GM12878 (cell line): ENCODE measurements around the gene DAGLA. TPM values are rescaled to one million over a fixed set of nuclear protein-coding genes. Genes with fewer than 3 reads are reported as not detected.

Experiments used
- ATAC-seq: fragments of 200-7000 bp; cut with Tn5 transposase; 3 replicates; pipeline ENCODE4 v1.9.1; 2020; ENCODE audit warnings: mild to moderate bottlenecking, moderate library complexity
- BruUV-seq: library from RNA; stranded (reverse); fragments of 400-500 nt; replicated peaks from 2 replicates; lab custom pipeline; 2021; lab: Mats Ljungman, UMichigan
- CTCF ChIA-PET: fragments of 300-600 bp; sonication (Branson Sonifier 250); formaldehyde crosslinking; extraction: SDS; loops from one replicate; lab custom pipeline; 2021; ENCODE audit warnings: inconsistent platforms; lab: Yijun Ruan, JAX
- POLR2A ChIA-PET: fragments of 350-600 bp; formaldehyde crosslinking; extraction: SDS; loops from one replicate; lab custom pipeline; 2021; ENCODE audit warnings: inconsistent platforms; lab: Charles Lee
- RAD21 ChIA-PET: fragments of 300-600 bp; sonication (Branson Sonifier 250); formaldehyde crosslinking; loops from one replicate; lab custom pipeline; 2023; ENCODE audit warnings: antibody characterized with exemption; ENCODE audit not compliant: unreplicated experiment; lab: Charles Lee
- SMC1A ChIA-PET: fragments of 300-600 bp; sonication (Branson Sonifier 250); formaldehyde crosslinking; loops from one replicate; lab custom pipeline; 2023; ENCODE audit not compliant: unreplicated experiment, uncharacterized antibody; lab: Charles Lee
- DNase-seq: peaks from one replicate; pipeline ENCODE4 v3.0.0-alpha.2; 2011; ENCODE audit warnings: low read depth, low spot score
- FAIRE-seq: peaks from 3 replicates; lab custom pipeline; 2011; peaks lifted over from hg19 to GRCh38; lab: Jason Lieb, UNC
- H2AFZ ChIP-seq: 2 replicates; pipeline ENCODE4 v1.6.0; 2011; ENCODE audit warnings: low read depth, low read length, control low read depth; ENCODE audit not compliant: control insufficient read depth
- H3K27ac ChIP-seq: 2 replicates; pipeline ENCODE4 v1.5.1; 2011; ENCODE audit warnings: control low read depth; ENCODE audit not compliant: control insufficient read depth, insufficient read depth
- H3K27me3 ChIP-seq, 2 experiments: replicated peaks in 1 of 2; 2 replicates each; pipeline versions ENCODE4 v1.6.0 to v1.6.1; 2011; ENCODE audit warnings: low read length in 1 of 2; ENCODE audit not compliant: control insufficient read depth in 2 of 2, insufficient read depth in 2 of 2
- H3K36me3 ChIP-seq, 2 experiments: 2 replicates each; pipeline ENCODE4 v1.5.1; 2011; ENCODE audit warnings: low read length in 1 of 2; ENCODE audit not compliant: control insufficient read depth in 2 of 2, insufficient read depth in 2 of 2
- H3K4me1 ChIP-seq: 2 replicates; pipeline ENCODE4 v1.6.1; 2011; ENCODE audit warnings: mild to moderate bottlenecking, low read length, moderate library complexity, mixed read lengths; ENCODE audit not compliant: control insufficient read depth, insufficient read depth
- H3K4me2 ChIP-seq: 2 replicates; pipeline ENCODE4 v1.6.0; 2011; ENCODE audit warnings: control low read depth; ENCODE audit not compliant: control insufficient read depth, insufficient read depth
- H3K4me3 ChIP-seq: fragments of 200-600 bp; sonication (generic); 2 replicates; pipeline ENCODE4 v1.5.1; 2016
- H3K79me2 ChIP-seq: 2 replicates; pipeline ENCODE4 v1.6.0; 2011; ENCODE audit warnings: low read length; ENCODE audit not compliant: control insufficient read depth, insufficient read depth
- H3K9ac ChIP-seq: 2 replicates; pipeline ENCODE4 v1.8.0; 2011; ENCODE audit warnings: low read length, control low read depth, mixed read lengths; ENCODE audit not compliant: control insufficient read depth, insufficient read depth
- H3K9me3 ChIP-seq: replicated peaks from 3 replicates; pipeline ENCODE4 v1.5.1; 2011; ENCODE audit warnings: mild to moderate bottlenecking, low read length; ENCODE audit not compliant: control insufficient read depth, insufficient read depth
- H4K20me1 ChIP-seq: 2 replicates; pipeline ENCODE4 v1.6.0; 2011; ENCODE audit not compliant: control insufficient read depth, insufficient read depth
- BRCA1 ChIP-seq: IDR thresholded peaks from 2 replicates; pipeline ENCODE4 v1.6.1; 2011; ENCODE audit warnings: low read depth, low read length, improper control_type of control experiment
- CREM ChIP-seq: IDR thresholded peaks from 2 replicates; pipeline ENCODE4 v1.6.1; 2014; ENCODE audit warnings: antibody characterized with exemption, low read depth
- ETV6 ChIP-seq, 2 experiments: fragments of 450-650 bp in 1 of 2; IDR thresholded peaks in 1 of 2; conservative IDR thresholded peaks in 1 of 2; 2 replicates each; pipeline ENCODE4 v1.6.1; 2014; ENCODE audit warnings: antibody characterized with exemption in 1 of 2, borderline replicate concordance in 1 of 2, low read depth in 1 of 2, mild to moderate bottlenecking in 1 of 2, moderate library complexity in 1 of 2
- FOS ChIP-seq: IDR thresholded peaks from 3 replicates; pipeline ENCODE4 v1.6.1; 2011; ENCODE audit warnings: borderline replicate concordance; ENCODE audit not compliant: insufficient read length; ENCODE audit errors: extremely low read depth
- IRF4 ChIP-seq: IDR thresholded peaks from 2 replicates; pipeline ENCODE4 v1.6.1; 2011; ENCODE audit warnings: low read depth, low read length
- MTA2 ChIP-seq: fragments of 450-650 bp; IDR thresholded peaks from 2 replicates; pipeline ENCODE4 v1.6.1; 2016; ENCODE audit warnings: low read depth, mild to moderate bottlenecking, moderate library complexity
- NR2C2 ChIP-seq: IDR thresholded peaks from 2 replicates; pipeline ENCODE4 v1.6.1; 2011; ENCODE audit warnings: borderline replicate concordance, low read depth; ENCODE audit not compliant: control insufficient read depth, insufficient read length
- POU2F2 ChIP-seq: IDR thresholded peaks from 3 replicates; pipeline ENCODE4 v1.6.1; 2011; ENCODE audit warnings: low read depth, mild to moderate bottlenecking, low read length, borderline replicate concordance
- RBBP5 ChIP-seq: fragments of 200-600 bp; sonication (generic); conservative IDR thresholded peaks from 2 replicates; pipeline ENCODE4 v1.6.1; 2016
- RUNX3 ChIP-seq: IDR thresholded peaks from 2 replicates; pipeline ENCODE4 v1.6.1; 2012; ENCODE audit warnings: low read length, inconsistent platforms
- STAT1 ChIP-seq: fragments of 450-650 bp; conservative IDR thresholded peaks from 2 replicates; pipeline ENCODE4 v1.6.1; 2014; ENCODE audit warnings: antibody characterized with exemption, mild to moderate bottlenecking
- SUZ12 ChIP-seq: fragments of 200-600 bp; sonication (generic); IDR thresholded peaks from one replicate; pipeline ENCODE4 v1.6.1; 2018; ENCODE audit warnings: antibody characterized with exemption, mild to moderate bottlenecking; ENCODE audit not compliant: unreplicated experiment
- YBX1 ChIP-seq: fragments of 450-650 bp; IDR thresholded peaks from 2 replicates; pipeline ENCODE4 v1.6.1; 2016; ENCODE audit warnings: antibody characterized with exemption
- ZBED1 ChIP-seq: IDR thresholded peaks from 2 replicates; pipeline ENCODE4 v1.6.1; 2016; ENCODE audit warnings: borderline replicate concordance
- WGBS: methylation state at CpG from one replicate; pipeline ENCODE4 v1.1.6; 2016; ENCODE audit warnings: low lambda C conversion rate; ENCODE audit not compliant: insufficient replicate concordance, insufficient coverage; ENCODE audit errors: missing lambda C conversion rate; 5-methylcytosine and 5-hydroxymethylcytosine counted together
- in situ Hi-C: fragments of 300-500 bp; cut with MboI; formaldehyde crosslinking; loops from 9 replicates; pipeline ENCODE4 v1.14.3; 2018; ENCODE audit warnings: mixed read lengths
- intact Hi-C: fragments of 100-400 bp; cut with micrococcal nuclease; formaldehyde crosslinking; loops from one replicate; pipeline ENCODE4 v1.14.2; 2022; ENCODE audit not compliant: unreplicated experiment
- polyA plus RNA-seq, 11 experiments: library from polyadenylated mRNA; depleted of rRNA in 4 of 11; unstranded in 6 of 11; stranded (reverse) in 5 of 11; fragments of >200 nt; fragmentation: Nextera tagmentation in 4 of 11; fragmentation: Illumina TruSeq in 1 of 11; extraction: Ambion mirVana in 4 of 11; extraction: Trizol in 1 of 11; gene quantifications; 1 replicate in 1 of 11; 2 replicates in 10 of 11; pipeline versions ENCODE4 v1.2.1 to v1.2.3, GENCODE V29; 2011 to 2016; ENCODE audit warnings: inconsistent platforms in 2 of 11, missing spikeins in 2 of 11, low read depth in 1 of 11
- total RNA-seq, 4 experiments: library from RNA; depleted of rRNA in 3 of 4; stranded (reverse); fragments of >200 nt in 3 of 4; fragmentation: Illumina TruSeq in 1 of 4; extraction: Trizol in 1 of 4; gene quantifications; 2 replicates each; pipeline versions ENCODE4 v1.2.1 to v1.2.3, GENCODE V29; 2013 to 2021
- TF ChIP-seq, protein P1 (sequence below): fragments of 450-650 bp; IDR thresholded peaks from 2 replicates; pipeline ENCODE4 v1.6.1; 2014; ENCODE audit warnings: mild to moderate bottlenecking
- TF ChIP-seq, protein P2 (sequence below): IDR thresholded peaks from 2 replicates; pipeline ENCODE4 v1.6.1; 2011; ENCODE audit warnings: low read depth, mild to moderate bottlenecking, low read length, moderate library complexity, borderline replicate concordance; ENCODE audit errors: extremely low read depth

DAGLA gene
- total and polyA plus RNA-seq, 10 of the 15 experiments (the other 5 are each of a cell fraction or from before 2014, with no cell fraction given) = 0.05 TPM; not detected in 9

DNA sequence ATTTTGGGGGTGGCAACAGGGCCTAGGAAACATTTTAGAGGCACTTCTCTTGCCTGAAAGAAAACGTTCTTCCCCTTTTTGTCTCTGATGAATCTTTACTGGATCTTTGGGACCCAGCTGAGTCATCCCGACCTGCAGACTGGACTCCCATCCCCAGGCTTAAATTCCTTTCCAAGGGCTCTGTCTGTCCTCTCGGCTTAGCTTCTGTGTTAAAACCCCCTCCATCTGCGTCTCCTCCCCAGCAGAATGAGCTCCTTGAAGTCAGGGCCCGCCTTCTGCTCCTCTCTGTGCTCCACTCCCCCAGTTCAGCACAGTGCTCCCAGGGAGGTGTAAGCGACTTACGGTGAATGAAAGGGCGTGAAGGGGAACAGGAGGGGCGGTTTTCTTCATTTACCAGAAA lies 895 bp upstream of the DAGLA start:
- Histone ChIP-seq H3K9ac (no peak overlapping the region), H3K4me3 (no peak overlapping the region), H3K9me3 (no peaks in the 10 kb centered on the region), H3K79me2 (no peaks in the 10 kb centered on the region), H3K36me3 (no peaks in the 10 kb centered on the region), H3K27me3 (peaks cover 6 to 11% of the 10 kb centered on the region in 2 experiments), H2AFZ (no peak overlapping the region)
- DNase-seq = no peak
- CTCF ChIA-PET = interaction anchor here (1.1 kb wide), 1 partner anchor 54 kb away, joined by 10 read pairs; no protein-coding TSS in a partner anchor
- in situ Hi-C loops (no loop called here), intact Hi-C loops (no loop called here)
- RAD21 ChIA-PET = interaction anchor here (1.0 kb wide), 2 partner anchors 49 to 54 kb away, joined by 3 to 5 read pairs; no protein-coding TSS in a partner anchor
- SMC1A ChIA-PET = interaction anchor here (1.3 kb wide), 1 partner anchor 54 kb away, joined by 4 read pairs; no protein-coding TSS in a partner anchor
- POLR2A ChIA-PET = no interaction called here
- no peak for TF ChIP-seq CREM
- TF ChIP-seq RBBP5 = no peak
- no peak for TF ChIP-seq YBX1
- no peak for TF ChIP-seq POU2F2
- TF ChIP-seq ZBED1 = no peak
- no peak for TF ChIP-seq IRF4
- no peak for TF ChIP-seq ETV6 (conservative IDR thresholded peaks at IDR 0.05 in 1 of 2, IDR thresholded peaks at IDR 0.05 in 1 of 2; ENCODE audit: borderline replicate concordance in 1 of 2, low read depth in 1 of 2)
- TF ChIP-seq NR2C2 = no peak
- TF ChIP-seq, protein P1, sequence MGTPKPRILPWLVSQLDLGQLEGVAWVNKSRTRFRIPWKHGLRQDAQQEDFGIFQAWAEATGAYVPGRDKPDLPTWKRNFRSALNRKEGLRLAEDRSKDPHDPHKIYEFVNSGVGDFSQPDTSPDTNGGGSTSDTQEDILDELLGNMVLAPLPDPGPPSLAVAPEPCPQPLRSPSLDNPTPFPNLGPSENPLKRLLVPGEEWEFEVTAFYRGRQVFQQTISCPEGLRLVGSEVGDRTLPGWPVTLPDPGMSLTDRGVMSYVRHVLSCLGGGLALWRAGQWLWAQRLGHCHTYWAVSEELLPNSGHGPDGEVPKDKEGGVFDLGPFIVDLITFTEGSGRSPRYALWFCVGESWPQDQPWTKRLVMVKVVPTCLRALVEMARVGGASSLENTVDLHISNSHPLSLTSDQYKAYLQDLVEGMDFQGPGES = no peak
- no peak for TF ChIP-seq FOS
- TF ChIP-seq BRCA1 = no peak
- TF ChIP-seq MTA2 = no peak
- no peak for TF ChIP-seq RUNX3
- TF ChIP-seq, protein P2, sequence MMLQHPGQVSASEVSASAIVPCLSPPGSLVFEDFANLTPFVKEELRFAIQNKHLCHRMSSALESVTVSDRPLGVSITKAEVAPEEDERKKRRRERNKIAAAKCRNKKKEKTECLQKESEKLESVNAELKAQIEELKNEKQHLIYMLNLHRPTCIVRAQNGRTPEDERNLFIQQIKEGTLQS = no peak
- TF ChIP-seq STAT1 = no peak
- TF ChIP-seq SUZ12 = no peak
- TF ChIP-seq, all 136 proteins: peak for 0
- H3K4me2 ChIP-seq = no peak overlapping the region
- no peak for ATAC-seq
- WGBS = 31% methylated on average over 9 of the region's 9 CpGs
- no peak for FAIRE-seq
- no TSS peak for BruUV-seq
- no peak overlapping the region for H3K27ac ChIP-seq
- H4K20me1 ChIP-seq = no peaks in the 10 kb centered on the region
- H3K4me1 ChIP-seq = no peaks in the 10 kb centered on the region
